ENCODE results near the gene CDK19.

DNA sequence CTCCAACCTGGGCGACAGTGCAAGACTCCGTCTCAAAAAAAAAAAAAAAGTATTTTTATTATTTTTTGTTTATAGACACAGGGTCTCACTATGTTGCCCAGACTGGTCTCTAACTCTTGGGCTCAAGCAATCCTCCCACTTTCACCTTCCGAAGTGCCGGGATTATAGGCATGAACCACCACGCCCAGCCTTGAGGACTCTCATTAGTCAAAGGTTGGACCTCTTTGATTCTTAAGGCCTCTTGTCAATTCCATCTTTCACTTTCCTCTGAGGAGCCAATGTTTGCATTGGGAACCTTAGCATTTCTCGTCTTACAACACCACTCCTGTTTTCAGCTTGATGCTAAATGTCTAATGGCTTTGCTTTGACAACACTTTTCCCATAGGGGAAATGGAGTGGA, 16.1 kb upstream of the CDK19 start:
- TF ChIP-seq, protein P1, sequence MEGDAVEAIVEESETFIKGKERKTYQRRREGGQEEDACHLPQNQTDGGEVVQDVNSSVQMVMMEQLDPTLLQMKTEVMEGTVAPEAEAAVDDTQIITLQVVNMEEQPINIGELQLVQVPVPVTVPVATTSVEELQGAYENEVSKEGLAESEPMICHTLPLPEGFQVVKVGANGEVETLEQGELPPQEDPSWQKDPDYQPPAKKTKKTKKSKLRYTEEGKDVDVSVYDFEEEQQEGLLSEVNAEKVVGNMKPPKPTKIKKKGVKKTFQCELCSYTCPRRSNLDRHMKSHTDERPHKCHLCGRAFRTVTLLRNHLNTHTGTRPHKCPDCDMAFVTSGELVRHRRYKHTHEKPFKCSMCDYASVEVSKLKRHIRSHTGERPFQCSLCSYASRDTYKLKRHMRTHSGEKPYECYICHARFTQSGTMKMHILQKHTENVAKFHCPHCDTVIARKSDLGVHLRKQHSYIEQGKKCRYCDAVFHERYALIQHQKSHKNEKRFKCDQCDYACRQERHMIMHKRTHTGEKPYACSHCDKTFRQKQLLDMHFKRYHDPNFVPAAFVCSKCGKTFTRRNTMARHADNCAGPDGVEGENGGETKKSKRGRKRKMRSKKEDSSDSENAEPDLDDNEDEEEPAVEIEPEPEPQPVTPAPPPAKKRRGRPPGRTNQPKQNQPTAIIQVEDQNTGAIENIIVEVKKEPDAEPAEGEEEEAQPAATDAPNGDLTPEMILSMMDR (conservative IDR thresholded peaks at IDR 0.05) = no peak
- TF ChIP-seq ZFX (IDR thresholded peaks at IDR 0.05) = no peak

Data from C4-2B (cell line).